Activated CD8-positive, alpha-beta T cell treated with anti-CD3 and anti-CD28 coated beads, Interleukin-2, amount 10 ng/mL, durations not matched to agents 7 days and 5 days (primary cell): ENCODE measurements around the gene BBIP1. TPM values are rescaled to one million over a fixed set of nuclear protein-coding genes. Genes with fewer than 3 reads are reported as not detected.

ENCODE experiments used
- ATAC-seq: fragments of 150-1000 bp; cut with Tn5 transposase; one replicate; pipeline ENCODE4 v1.10.0; 2021; ENCODE audit warnings: moderate library complexity
- CTCF ChIA-PET: fragments of 350-600 bp; sonication (Branson Sonifier 250); formaldehyde crosslinking; loops from one replicate; lab custom pipeline; 2021; ENCODE audit warnings: antibody characterized with exemption; lab: Charles Lee
- POLR2A ChIA-PET: fragments of 350-600 bp; sonication (Branson Sonifier 250); formaldehyde crosslinking; loops from one replicate; lab custom pipeline; 2021; ENCODE audit warnings: antibody characterized with exemption; lab: Charles Lee
- DNase-seq: peaks from one replicate; pipeline ENCODE4 v3.0.0-alpha.2; 2020
- H3K27ac Mint-ChIP-seq: one replicate; pipeline ENCODE4 v1.8.0; 2021; ENCODE audit warnings: mild to moderate bottlenecking, mixed read lengths
- H3K27me3 Mint-ChIP-seq: one replicate; pipeline ENCODE4 v1.8.0; 2021; ENCODE audit warnings: low read depth, mixed read lengths
- H3K36me3 Mint-ChIP-seq: one replicate; pipeline ENCODE4 v1.8.0; 2021; ENCODE audit warnings: low read depth, mixed read lengths
- H3K4me1 Mint-ChIP-seq: one replicate; pipeline ENCODE4 v1.8.0; 2021; ENCODE audit warnings: low read depth, mixed read lengths
- H3K4me3 Mint-ChIP-seq: one replicate; pipeline ENCODE4 v1.8.0; 2021; ENCODE audit warnings: mild to moderate bottlenecking, mixed read lengths
- H3K9me3 Mint-ChIP-seq: one replicate; pipeline ENCODE4 v1.8.0; 2022; ENCODE audit warnings: mixed read lengths; ENCODE audit not compliant: insufficient read depth
- total RNA-seq, 2 experiments: library from RNA; stranded (reverse); gene quantifications; one replicate each; pipeline ENCODE4 v1.2.3, GENCODE V29; 2021

The BBIP1 gene
- total RNA-seq, 2 experiments from 2014 or later: 20.7 to 21.1 TPM

GRCh38 chr10:110861476-110861875 lies 57.5 kb downstream of the BBIP1 start:
- H3K27ac Mint-ChIP-seq: peak overlapping the region; percentile 92
- H3K27me3 Mint-ChIP-seq: no peaks in the 10 kb centered on the region
- peaks cover 92% of the 10 kb centered on the region for H3K4me1 Mint-ChIP-seq
- POLR2A ChIA-PET: interaction anchor here (1.1 to 3.1 kb wide), 6 partner anchors 8 to 15 kb away, joined by 3 to 10 read pairs (median 8); partner anchors contain the start of gene PDCD4
- ATAC-seq (no peak), DNase-seq (no peak)
- CTCF ChIA-PET: interaction anchor here (1.0 to 6.7 kb wide), 9 partner anchors 10 to 115 kb away, joined by 3 to 46 read pairs (median 5); partner anchors contain the start of gene PDCD4
- H3K4me3 Mint-ChIP-seq: peak overlapping the region; percentile 53
- peaks cover 5% of the 10 kb centered on the region for H3K36me3 Mint-ChIP-seq
- H3K9me3 Mint-ChIP-seq: no peaks in the 10 kb centered on the region

- ATAC-seq: peak; percentile 74
- peak; percentile 74 for DNase-seq
- H3K36me3 Mint-ChIP-seq: peaks cover 7% of the 10 kb centered on the region
- peaks cover 89% of the 10 kb centered on the region for H3K4me1 Mint-ChIP-seq
- peak overlapping the region; percentile 92 for H3K27ac Mint-ChIP-seq
- H3K27me3 Mint-ChIP-seq: no peaks in the 10 kb centered on the region
- H3K9me3 Mint-ChIP-seq: no peaks in the 10 kb centered on the region
- ChIA-PET POLR2A (interaction anchor here (1.1 to 3.1 kb wide), 8 partner anchors 8 to 87 kb away, joined by 3 to 10 read pairs (median 7); partner anchors contain the start of gene PDCD4), CTCF (interaction anchor here (0.7 to 6.7 kb wide), 10 partner anchors 8 to 115 kb away, joined by 3 to 46 read pairs (median 5); partner anchors contain the start of gene PDCD4)
- H3K4me3 Mint-ChIP-seq: peak overlapping the region; percentile 53
These were observed 58.3 kb downstream of the BBIP1 start for GRCh38 chr10:110860576-110861241.

GRCh38 chr10:110859973-110860376 lies 59.0 kb downstream of the BBIP1 start:
- POLR2A ChIA-PET: interaction anchor here (0.9 to 3.5 kb wide), 7 partner anchors 7 to 86 kb away, joined by 3 to 20 read pairs (median 6); partner anchors contain the start of gene PDCD4
- Mint-ChIP-seq H3K36me3 (peaks cover 8% of the 10 kb centered on the region), H3K27me3 (no peaks in the 10 kb centered on the region), H3K4me1 (peaks cover 85% of the 10 kb centered on the region), H3K4me3 (peak overlapping the region; percentile 53), H3K27ac (peak overlapping the region; percentile 92), H3K9me3 (no peaks in the 10 kb centered on the region)
- peak; percentile 1 for ATAC-seq
- CTCF ChIA-PET: interaction anchor here (0.6 to 6.7 kb wide), 9 partner anchors 8 to 114 kb away, joined by 3 to 46 read pairs (median 8); partner anchors contain the start of gene PDCD4
- peak; percentile 19 for DNase-seq

- ATAC-seq (no peak), DNase-seq (peak; percentile 21)
- Mint-ChIP-seq H3K36me3 (peaks cover 9% of the 10 kb centered on the region), H3K4me3 (peak overlapping the region; percentile 53), H3K27ac (peak overlapping the region; percentile 92), H3K9me3 (no peaks in the 10 kb centered on the region), H3K27me3 (no peaks in the 10 kb centered on the region), H3K4me1 (peaks cover 84% of the 10 kb centered on the region)
- ChIA-PET CTCF (interaction anchor here (0.6 to 6.7 kb wide), 15 partner anchors 9 to 113 kb away, joined by 3 to 46 read pairs (median 8); partner anchors contain the start of gene PDCD4), POLR2A (interaction anchor here (0.8 to 3.5 kb wide), 9 partner anchors 9 to 187 kb away, joined by 3 to 20 read pairs (median 3); partner anchors contain the start of genes BBIP1, PDCD4 and SHOC2)
These were observed 59.6 kb downstream of the BBIP1 start for GRCh38 chr10:110859206-110859972.

GRCh38 chr10:110858297-110858934 lies 60.6 kb downstream of the BBIP1 start:
- DNase-seq (peak; percentile 20), ATAC-seq (peak; percentile 16)
- Mint-ChIP-seq H3K36me3 (peaks cover 9% of the 10 kb centered on the region), H3K4me1 (peaks cover 84% of the 10 kb centered on the region), H3K9me3 (no peaks in the 10 kb centered on the region), H3K27me3 (no peaks in the 10 kb centered on the region), H3K27ac (peak overlapping the region; percentile 74), H3K4me3 (peak overlapping the region; percentile 45)
- ChIA-PET POLR2A (interaction anchor here (0.8 to 3.5 kb wide), 7 partner anchors 8 to 186 kb away, joined by 3 to 20 read pairs (median 6); partner anchors contain the start of gene PDCD4), CTCF (interaction anchor here (0.8 to 6.7 kb wide), 16 partner anchors 9 to 112 kb away, joined by 3 to 46 read pairs (median 8); partner anchors contain the start of gene PDCD4)

GRCh38 chr10:110857265-110858171 lies 61.5 kb downstream of the BBIP1 start:
- no peaks in the 10 kb centered on the region for H3K27me3 Mint-ChIP-seq
- H3K27ac Mint-ChIP-seq: peak overlapping the region; percentile 60
- H3K4me1 Mint-ChIP-seq: peaks cover 84% of the 10 kb centered on the region
- H3K4me3 Mint-ChIP-seq: peak overlapping the region; percentile 45
- H3K36me3 Mint-ChIP-seq: peaks cover 9% of the 10 kb centered on the region
- DNase-seq (peak; percentile 21), ATAC-seq (no peak)
- H3K9me3 Mint-ChIP-seq: no peaks in the 10 kb centered on the region
- POLR2A ChIA-PET: interaction anchor here (1.2 to 3.5 kb wide), 4 partner anchors 14 to 55 kb away, joined by 3 to 20 read pairs (median 5); partner anchors contain the start of gene PDCD4
- CTCF ChIA-PET: interaction anchor here (0.8 to 6.7 kb wide), 14 partner anchors 8 to 112 kb away, joined by 3 to 46 read pairs (median 8); partner anchors contain the start of gene PDCD4

- Mint-ChIP-seq H3K4me1 (peaks cover 82% of the 10 kb centered on the region), H3K36me3 (peaks cover 9% of the 10 kb centered on the region), H3K4me3 (no peak overlapping the region), H3K27me3 (no peaks in the 10 kb centered on the region), H3K9me3 (no peaks in the 10 kb centered on the region), H3K27ac (no peak overlapping the region)
- CTCF ChIA-PET: interaction anchor here (1.0 to 3.6 kb wide), 4 partner anchors 11 to 108 kb away, joined by 3 to 16 read pairs (median 6); no protein-coding TSS in a partner anchor
- POLR2A ChIA-PET: interaction anchor here (1.0 to 1.2 kb wide), 2 partner anchors 11 to 12 kb away, joined by 3 to 4 read pairs; no protein-coding TSS in a partner anchor
- ATAC-seq (no peak), DNase-seq (no peak)
These were observed 64.9 kb downstream of the BBIP1 start for GRCh38 chr10:110853921-110854605.

- Mint-ChIP-seq H3K27me3 (no peaks in the 10 kb centered on the region), H3K4me1 (peaks cover 76% of the 10 kb centered on the region), H3K36me3 (peaks cover 4% of the 10 kb centered on the region), H3K4me3 (peak overlapping the region; percentile 22), H3K27ac (no peak overlapping the region), H3K9me3 (no peaks in the 10 kb centered on the region)
- no peak for DNase-seq
- no peak for ATAC-seq
- CTCF ChIA-PET: interaction anchor here (0.7 to 3.6 kb wide), 9 partner anchors 8 to 548 kb away, joined by 3 to 16 read pairs (median 3); no protein-coding TSS in a partner anchor
- POLR2A ChIA-PET: interaction anchor here (0.9 to 1.9 kb wide), 5 partner anchors 8 to 20 kb away, joined by 4 to 13 read pairs (median 10); partner anchors contain the start of gene PDCD4
These were observed 66.0 kb downstream of the BBIP1 start for GRCh38 chr10:110852947-110853346.

GRCh38 chr10:110852255-110852896 lies 66.6 kb downstream of the BBIP1 start:
- H3K9me3 Mint-ChIP-seq: no peaks in the 10 kb centered on the region
- ATAC-seq (peak; percentile 33), DNase-seq (no peak)
- peak overlapping the region; percentile 22 for H3K4me3 Mint-ChIP-seq
- no peak overlapping the region for H3K27ac Mint-ChIP-seq
- peaks cover 71% of the 10 kb centered on the region for H3K4me1 Mint-ChIP-seq
- ChIA-PET POLR2A (interaction anchor here (0.6 to 1.9 kb wide), 6 partner anchors 8 to 68 kb away, joined by 4 to 13 read pairs (median 8); partner anchors contain the start of gene PDCD4), CTCF (interaction anchor here (0.7 to 3.6 kb wide), 13 partner anchors 8 to 547 kb away, joined by 3 to 16 read pairs (median 4); no protein-coding TSS in a partner anchor)
- peaks cover 4% of the 10 kb centered on the region for H3K36me3 Mint-ChIP-seq
- no peaks in the 10 kb centered on the region for H3K27me3 Mint-ChIP-seq
